ENCODE measurements around the gene TRIM37. TPM values are rescaled to one million over a fixed set of nuclear protein-coding genes. Genes with fewer than 3 reads are reported as not detected.

TRIM37 gene
- total RNA-seq, 6 experiments from 2014 or later: 7.2 to 11.0 (median 9.0) TPM

DNA sequence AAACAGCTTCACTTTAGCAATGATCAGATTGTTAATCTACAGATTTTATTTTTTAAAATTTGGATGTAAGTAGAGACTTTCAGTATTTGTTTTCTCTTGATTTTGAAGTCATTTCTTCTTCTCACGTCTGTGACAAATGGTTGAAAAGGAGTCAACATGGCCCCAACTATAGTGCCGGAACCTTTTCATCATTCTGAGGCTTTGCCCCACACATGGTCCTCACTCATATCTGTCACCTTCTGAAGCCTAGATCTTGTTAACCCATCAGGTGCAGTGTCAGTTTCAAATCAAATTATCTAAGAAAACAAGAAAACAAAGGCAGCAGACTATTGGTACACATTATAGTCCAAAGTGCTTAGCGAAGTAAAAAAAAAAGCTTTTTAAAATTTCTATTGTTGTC is 124.1 kb downstream of the TRIM37 start:
- WGBS (ENCODE audit: insufficient coverage, low coverage, low lambda C conversion rate, missing lambda C conversion rate): 100% methylated on average over 3 of the region's 3 CpGs
- intact Hi-C loops (cut with DNase I): no loop called here
- DNase-seq (no peak), ATAC-seq (no peak)
- TF ChIP-seq, protein P1, sequence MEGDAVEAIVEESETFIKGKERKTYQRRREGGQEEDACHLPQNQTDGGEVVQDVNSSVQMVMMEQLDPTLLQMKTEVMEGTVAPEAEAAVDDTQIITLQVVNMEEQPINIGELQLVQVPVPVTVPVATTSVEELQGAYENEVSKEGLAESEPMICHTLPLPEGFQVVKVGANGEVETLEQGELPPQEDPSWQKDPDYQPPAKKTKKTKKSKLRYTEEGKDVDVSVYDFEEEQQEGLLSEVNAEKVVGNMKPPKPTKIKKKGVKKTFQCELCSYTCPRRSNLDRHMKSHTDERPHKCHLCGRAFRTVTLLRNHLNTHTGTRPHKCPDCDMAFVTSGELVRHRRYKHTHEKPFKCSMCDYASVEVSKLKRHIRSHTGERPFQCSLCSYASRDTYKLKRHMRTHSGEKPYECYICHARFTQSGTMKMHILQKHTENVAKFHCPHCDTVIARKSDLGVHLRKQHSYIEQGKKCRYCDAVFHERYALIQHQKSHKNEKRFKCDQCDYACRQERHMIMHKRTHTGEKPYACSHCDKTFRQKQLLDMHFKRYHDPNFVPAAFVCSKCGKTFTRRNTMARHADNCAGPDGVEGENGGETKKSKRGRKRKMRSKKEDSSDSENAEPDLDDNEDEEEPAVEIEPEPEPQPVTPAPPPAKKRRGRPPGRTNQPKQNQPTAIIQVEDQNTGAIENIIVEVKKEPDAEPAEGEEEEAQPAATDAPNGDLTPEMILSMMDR (IDR thresholded peaks at IDR 0.05): no peak
- TF ChIP-seq POLR2A (IDR thresholded peaks at IDR 0.05): no peak
- no peaks in the 10 kb centered on the region for H3K27me3 ChIP-seq
- H3K4me3 ChIP-seq: no peak overlapping the region
- no peaks in the 10 kb centered on the region for H3K4me1 ChIP-seq
- H3K27ac ChIP-seq: no peak overlapping the region
- no peaks in the 10 kb centered on the region for H3K9me3 ChIP-seq
- no peaks in the 10 kb centered on the region for H3K36me3 ChIP-seq

- Histone ChIP-seq H3K27ac (no peak overlapping the region), H3K9me3 (no peaks in the 10 kb centered on the region), H3K27me3 (no peaks in the 10 kb centered on the region), H3K36me3 (no peaks in the 10 kb centered on the region), H3K4me3 (no peak overlapping the region), H3K4me1 (no peaks in the 10 kb centered on the region)
- DNase-seq: no peak
- no peak for TF ChIP-seq POLR2A (IDR thresholded peaks at IDR 0.05)
- TF ChIP-seq, protein P1 (IDR thresholded peaks at IDR 0.05): no peak
- intact Hi-C loops (cut with DNase I): no loop called here
- 82% methylated on average over 2 of the region's 3 CpGs for WGBS (ENCODE audit: insufficient coverage, low coverage, low lambda C conversion rate, missing lambda C conversion rate)
- no peak for ATAC-seq
These were observed 125.8 kb downstream of the TRIM37 start for GRCh38 chr17:58980706-58981481.

GRCh38 chr17:58976541-58976940 is 130.1 kb downstream of the TRIM37 start:
- ATAC-seq: no peak
- 90% methylated on average over 3 of the region's 3 CpGs for WGBS (ENCODE audit: insufficient coverage, low coverage, low lambda C conversion rate, missing lambda C conversion rate)

GRCh38 chr17:58974354-58974753 is 132.3 kb downstream of the TRIM37 start:
- intact Hi-C loops (cut with DNase I): no loop called here
- TF ChIP-seq, protein P1 (IDR thresholded peaks at IDR 0.05): no peak
- no peak for TF ChIP-seq POLR2A (IDR thresholded peaks at IDR 0.05)
- H3K36me3 ChIP-seq: no peaks in the 10 kb centered on the region
- DNase-seq (no peak), ATAC-seq (no peak)
- H3K27ac ChIP-seq: no peak overlapping the region
- no peaks in the 10 kb centered on the region for H3K27me3 ChIP-seq
- no peak overlapping the region for H3K4me3 ChIP-seq
- H3K9me3 ChIP-seq: no peaks in the 10 kb centered on the region
- WGBS (ENCODE audit: insufficient coverage, low coverage, low lambda C conversion rate, missing lambda C conversion rate): 77% methylated on average over 2 of the region's 2 CpGs
- no peaks in the 10 kb centered on the region for H3K4me1 ChIP-seq

More at GRCh38 chr17:58976541-58976940, 130.1 kb downstream of the TRIM37 start:
- Histone ChIP-seq H3K27me3 (no peaks in the 10 kb centered on the region), H3K36me3 (no peaks in the 10 kb centered on the region), H3K4me3 (no peak overlapping the region), H3K4me1 (no peaks in the 10 kb centered on the region), H3K27ac (no peak overlapping the region), H3K9me3 (no peaks in the 10 kb centered on the region)
- intact Hi-C loops (cut with DNase I): no loop called here
- no peak for TF ChIP-seq POLR2A (IDR thresholded peaks at IDR 0.05)
- TF ChIP-seq, protein P1 (IDR thresholded peaks at IDR 0.05): no peak
- DNase-seq: no peak

All from right lobe of liver (tissue), 6 donors.